Vagina (tissue), 2 donors: ENCODE results near the gene STK40.

Experiments used
- POLR2A ChIP-seq, 2 donors: fragments of 450-650 bp; IDR thresholded peaks; one replicate each; pipeline ENCODE4 v1.6.1; 2017; ENCODE audit warnings: antibody characterized with exemption in 2 of 2, mild to moderate bottlenecking in 2 of 2, moderate library complexity in 2 of 2
- POLR2AphosphoS5 ChIP-seq, 2 donors: sonication (generic); formaldehyde crosslinking; IDR thresholded peaks; one replicate each; pipeline ENCODE4 v1.9.0; 2017; ENCODE audit warnings: antibody characterized with exemption in 2 of 2, mild to moderate bottlenecking in 2 of 2, low read depth in 1 of 2; ENCODE audit not compliant: insufficient read depth in 1 of 2
- TF ChIP-seq, protein P1 (sequence below), 3 experiments: fragments of 450-650 bp in 2 of 3; fragments of 200-600 bp in 1 of 3; sonication (generic) in 1 of 3; IDR thresholded peaks; one replicate each; pipeline ENCODE4 v1.5.1; 2017 to 2019; ENCODE audit warnings: antibody characterized with exemption in 3 of 3, mild to moderate bottlenecking in 2 of 3, moderate library complexity in 2 of 3

- no peak for TF ChIP-seq POLR2A (IDR thresholded peaks at IDR 0.05)
- TF ChIP-seq, protein P1, sequence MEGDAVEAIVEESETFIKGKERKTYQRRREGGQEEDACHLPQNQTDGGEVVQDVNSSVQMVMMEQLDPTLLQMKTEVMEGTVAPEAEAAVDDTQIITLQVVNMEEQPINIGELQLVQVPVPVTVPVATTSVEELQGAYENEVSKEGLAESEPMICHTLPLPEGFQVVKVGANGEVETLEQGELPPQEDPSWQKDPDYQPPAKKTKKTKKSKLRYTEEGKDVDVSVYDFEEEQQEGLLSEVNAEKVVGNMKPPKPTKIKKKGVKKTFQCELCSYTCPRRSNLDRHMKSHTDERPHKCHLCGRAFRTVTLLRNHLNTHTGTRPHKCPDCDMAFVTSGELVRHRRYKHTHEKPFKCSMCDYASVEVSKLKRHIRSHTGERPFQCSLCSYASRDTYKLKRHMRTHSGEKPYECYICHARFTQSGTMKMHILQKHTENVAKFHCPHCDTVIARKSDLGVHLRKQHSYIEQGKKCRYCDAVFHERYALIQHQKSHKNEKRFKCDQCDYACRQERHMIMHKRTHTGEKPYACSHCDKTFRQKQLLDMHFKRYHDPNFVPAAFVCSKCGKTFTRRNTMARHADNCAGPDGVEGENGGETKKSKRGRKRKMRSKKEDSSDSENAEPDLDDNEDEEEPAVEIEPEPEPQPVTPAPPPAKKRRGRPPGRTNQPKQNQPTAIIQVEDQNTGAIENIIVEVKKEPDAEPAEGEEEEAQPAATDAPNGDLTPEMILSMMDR (IDR thresholded peaks at IDR 0.05): no peak
- TF ChIP-seq POLR2AphosphoS5 (IDR thresholded peaks at IDR 0.05; ENCODE audit: insufficient read depth in 1 of 2, low read depth in 1 of 2): no peak
Measured at GRCh38 chr1:36366091-36366661, 19.5 kb downstream of the STK40 start.
